ENCODE measurements around the gene STXBP1. TPM values are rescaled to one million over a fixed set of nuclear protein-coding genes. Genes with fewer than 3 reads are reported as not detected.

Gene STXBP1
- total RNA-seq, 1 donor from 2014 or later = 44.5 TPM

- no peak overlapping the region for H3K27ac Mint-ChIP-seq
- H3K9me3 Mint-ChIP-seq = no peaks in the 10 kb centered on the region
- H3K4me1 Mint-ChIP-seq (ENCODE audit: low read depth) = no peaks in the 10 kb centered on the region
- no peaks in the 10 kb centered on the region for H3K27me3 Mint-ChIP-seq (ENCODE audit: low read depth)
- DNase-seq (ENCODE audit: low spot score) = no peak
- no peak overlapping the region for H3K4me3 Mint-ChIP-seq (ENCODE audit: low read depth)
- intact Hi-C loops (cut with micrococcal nuclease) = no loop called here
- no peaks in the 10 kb centered on the region for H3K36me3 Mint-ChIP-seq (ENCODE audit: low read depth)
Measured at GRCh38 chr9:127654619-127655018, 42.5 kb downstream of the STXBP1 start.

DNA sequence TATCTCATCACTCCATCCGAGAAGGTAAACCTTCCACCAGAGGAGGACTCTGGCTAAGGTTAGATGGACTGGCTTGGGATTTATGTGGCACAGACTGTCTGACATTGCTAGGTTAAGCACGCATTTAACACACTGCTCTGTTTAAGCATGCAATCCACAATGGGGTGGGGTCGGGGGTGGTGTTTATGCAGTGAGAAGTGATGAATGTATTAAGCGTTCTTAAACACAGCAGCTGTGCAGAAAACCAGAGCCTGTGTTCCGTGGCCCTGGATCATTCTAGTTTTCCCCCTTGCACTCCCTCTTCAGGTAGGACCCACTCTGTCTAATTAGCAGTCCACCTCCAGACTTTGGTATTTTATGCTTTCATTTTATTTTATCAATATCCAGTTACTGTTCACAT is 46.4 kb downstream of the STXBP1 start:
- Mint-ChIP-seq H3K27me3 (ENCODE audit: low read depth) (no peaks in the 10 kb centered on the region), H3K4me3 (ENCODE audit: low read depth) (no peak overlapping the region), H3K36me3 (ENCODE audit: low read depth) (peaks cover 9% of the 10 kb centered on the region), H3K4me1 (ENCODE audit: low read depth) (no peaks in the 10 kb centered on the region), H3K27ac (no peak overlapping the region), H3K9me3 (no peaks in the 10 kb centered on the region)
- intact Hi-C loops (cut with micrococcal nuclease) = no loop called here
- DNase-seq (ENCODE audit: low spot score) = no peak

DNA sequence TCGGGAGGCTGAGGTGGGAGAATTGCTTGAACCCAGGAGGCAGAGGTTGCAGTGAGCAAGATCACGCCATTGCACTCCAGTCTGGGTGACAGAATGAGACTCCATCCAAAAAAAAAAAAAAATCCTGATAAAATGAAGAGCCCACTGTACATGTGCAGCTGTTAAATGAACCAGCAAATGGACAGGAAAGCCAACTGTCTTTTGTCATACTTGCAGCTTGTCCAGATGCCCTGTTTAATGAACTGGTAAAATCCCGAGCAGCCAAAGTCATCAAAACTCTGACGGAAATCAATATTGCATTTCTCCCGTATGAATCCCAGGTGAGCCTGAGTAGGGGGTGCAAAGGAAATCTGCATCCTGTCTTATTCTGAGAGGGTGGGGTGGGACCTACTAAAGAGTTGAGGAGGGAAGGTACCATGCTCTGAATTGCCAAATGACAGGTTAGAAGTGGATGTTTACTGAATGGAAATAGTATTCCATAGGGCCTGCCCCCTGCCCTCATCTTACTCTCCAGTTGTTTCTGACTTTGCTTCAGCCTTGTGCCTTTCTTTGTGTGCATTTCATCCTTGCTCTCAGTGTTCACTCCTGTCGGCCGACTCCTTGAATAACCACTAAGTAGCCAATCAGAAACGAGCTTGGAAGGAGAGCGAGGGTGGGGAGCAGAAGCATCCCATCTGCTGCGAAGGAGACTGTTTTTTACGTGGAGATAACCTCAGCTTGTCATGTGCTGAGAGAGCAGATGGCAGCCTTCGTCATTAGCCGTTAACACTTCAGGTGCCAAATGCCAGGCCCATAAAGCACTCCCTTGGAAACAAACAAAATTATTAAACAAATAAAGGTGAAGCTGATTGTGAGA is 49.0 kb downstream of the STXBP1 start:
- DNase-seq (ENCODE audit: low spot score) = no peak
- H3K9me3 Mint-ChIP-seq = no peaks in the 10 kb centered on the region
- H3K4me3 Mint-ChIP-seq (ENCODE audit: low read depth) = no peak overlapping the region
- H3K4me1 Mint-ChIP-seq (ENCODE audit: low read depth) = no peaks in the 10 kb centered on the region
- H3K27ac Mint-ChIP-seq = no peak overlapping the region
- no peaks in the 10 kb centered on the region for H3K27me3 Mint-ChIP-seq (ENCODE audit: low read depth)
- intact Hi-C loops (cut with micrococcal nuclease) = no loop called here
- H3K36me3 Mint-ChIP-seq (ENCODE audit: low read depth) = peaks cover 11% of the 10 kb centered on the region

DNA sequence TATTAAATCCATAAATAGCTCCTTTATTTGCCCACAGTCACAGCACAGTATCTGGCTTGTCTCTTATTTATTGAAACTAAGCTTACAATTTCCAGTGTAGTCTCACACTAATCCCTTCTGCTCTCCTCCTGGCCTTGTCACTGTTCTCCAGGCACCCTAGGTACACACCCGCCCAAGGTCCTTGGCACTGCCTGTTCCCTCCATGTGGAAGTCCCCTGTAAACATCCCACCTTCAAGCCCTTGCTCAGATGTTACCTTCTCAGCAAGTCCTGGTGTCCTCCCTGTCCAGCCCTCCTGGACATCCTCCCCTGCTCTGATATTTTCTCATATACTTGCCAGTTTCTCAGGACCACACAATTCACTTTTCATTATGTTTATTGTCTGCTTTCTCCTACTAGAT is 50.5 kb downstream of the STXBP1 start:
- DNase-seq (ENCODE audit: low spot score) = no peak
- no peaks in the 10 kb centered on the region for H3K9me3 Mint-ChIP-seq
- H3K4me1 Mint-ChIP-seq (ENCODE audit: low read depth) = no peaks in the 10 kb centered on the region
- no peak overlapping the region for H3K27ac Mint-ChIP-seq
- no peak overlapping the region for H3K4me3 Mint-ChIP-seq (ENCODE audit: low read depth)
- H3K27me3 Mint-ChIP-seq (ENCODE audit: low read depth) = no peaks in the 10 kb centered on the region
- H3K36me3 Mint-ChIP-seq (ENCODE audit: low read depth) = peaks cover 12% of the 10 kb centered on the region
- intact Hi-C loops (cut with micrococcal nuclease) = no loop called here

GRCh38 chr9:127664324-127664677 is 52.2 kb downstream of the STXBP1 start:
- intact Hi-C loops (cut with micrococcal nuclease) = no loop called here
- Mint-ChIP-seq H3K4me3 (ENCODE audit: low read depth) (no peak overlapping the region), H3K9me3 (no peaks in the 10 kb centered on the region), H3K36me3 (ENCODE audit: low read depth) (peaks cover 12% of the 10 kb centered on the region), H3K4me1 (ENCODE audit: low read depth) (no peaks in the 10 kb centered on the region), H3K27me3 (ENCODE audit: low read depth) (no peaks in the 10 kb centered on the region), H3K27ac (no peak overlapping the region)
- DNase-seq (ENCODE audit: low spot score) = no peak

GRCh38 chr9:127664678-127665507 is 52.8 kb downstream of the STXBP1 start:
- peaks cover 12% of the 10 kb centered on the region for H3K36me3 Mint-ChIP-seq (ENCODE audit: low read depth)
- DNase-seq (ENCODE audit: low spot score) = no peak
- no peak overlapping the region for H3K4me3 Mint-ChIP-seq (ENCODE audit: low read depth)
- no peaks in the 10 kb centered on the region for H3K9me3 Mint-ChIP-seq
- intact Hi-C loops (cut with micrococcal nuclease) = no loop called here
- no peaks in the 10 kb centered on the region for H3K27me3 Mint-ChIP-seq (ENCODE audit: low read depth)
- H3K4me1 Mint-ChIP-seq (ENCODE audit: low read depth) = no peaks in the 10 kb centered on the region
- no peak overlapping the region for H3K27ac Mint-ChIP-seq

GRCh38 chr9:127667127-127667844 is 55.2 kb downstream of the STXBP1 start:
- Mint-ChIP-seq H3K9me3 (no peaks in the 10 kb centered on the region), H3K36me3 (ENCODE audit: low read depth) (peaks cover 14% of the 10 kb centered on the region), H3K27me3 (ENCODE audit: low read depth) (no peaks in the 10 kb centered on the region), H3K4me3 (ENCODE audit: low read depth) (no peak overlapping the region), H3K27ac (no peak overlapping the region), H3K4me1 (ENCODE audit: low read depth) (no peaks in the 10 kb centered on the region)
- no peak for DNase-seq (ENCODE audit: low spot score)
- intact Hi-C loops (cut with micrococcal nuclease) = no loop called here

DNA sequence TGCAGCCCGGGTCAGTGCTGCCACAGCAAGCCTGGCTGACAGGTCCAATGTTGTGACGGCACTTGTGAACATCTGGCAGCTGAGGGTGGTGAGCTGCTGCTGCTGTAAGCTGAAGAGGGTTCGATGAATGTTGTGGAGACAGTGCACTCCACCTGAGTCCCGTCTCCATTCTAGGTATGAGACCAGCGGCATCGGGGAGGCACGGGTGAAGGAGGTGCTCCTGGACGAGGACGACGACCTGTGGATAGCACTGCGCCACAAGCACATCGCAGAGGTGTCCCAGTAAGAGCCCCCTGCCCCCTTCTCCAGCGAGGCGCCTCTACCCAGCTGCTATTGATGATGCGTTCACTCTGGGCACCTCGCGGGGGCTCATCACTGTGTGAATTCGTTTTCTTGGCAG is 55.8 kb downstream of the STXBP1 start:
- no peaks in the 10 kb centered on the region for H3K27me3 Mint-ChIP-seq (ENCODE audit: low read depth)
- H3K36me3 Mint-ChIP-seq (ENCODE audit: low read depth) = peaks cover 11% of the 10 kb centered on the region
- DNase-seq (ENCODE audit: low spot score) = no peak
- no peaks in the 10 kb centered on the region for H3K9me3 Mint-ChIP-seq
- no peaks in the 10 kb centered on the region for H3K4me1 Mint-ChIP-seq (ENCODE audit: low read depth)
- no peak overlapping the region for H3K27ac Mint-ChIP-seq
- intact Hi-C loops (cut with micrococcal nuclease) = no loop called here
- no peak overlapping the region for H3K4me3 Mint-ChIP-seq (ENCODE audit: low read depth)

- no peak for DNase-seq (ENCODE audit: low spot score)
- intact Hi-C loops (cut with micrococcal nuclease) = no loop called here
- Mint-ChIP-seq H3K4me1 (ENCODE audit: low read depth) (no peaks in the 10 kb centered on the region), H3K36me3 (ENCODE audit: low read depth) (peaks cover 7% of the 10 kb centered on the region), H3K27ac (no peak overlapping the region), H3K27me3 (ENCODE audit: low read depth) (no peaks in the 10 kb centered on the region), H3K9me3 (no peaks in the 10 kb centered on the region), H3K4me3 (ENCODE audit: low read depth) (no peak overlapping the region)
Measured at GRCh38 chr9:127673234-127673633, 61.2 kb downstream of the STXBP1 start.

DNA sequence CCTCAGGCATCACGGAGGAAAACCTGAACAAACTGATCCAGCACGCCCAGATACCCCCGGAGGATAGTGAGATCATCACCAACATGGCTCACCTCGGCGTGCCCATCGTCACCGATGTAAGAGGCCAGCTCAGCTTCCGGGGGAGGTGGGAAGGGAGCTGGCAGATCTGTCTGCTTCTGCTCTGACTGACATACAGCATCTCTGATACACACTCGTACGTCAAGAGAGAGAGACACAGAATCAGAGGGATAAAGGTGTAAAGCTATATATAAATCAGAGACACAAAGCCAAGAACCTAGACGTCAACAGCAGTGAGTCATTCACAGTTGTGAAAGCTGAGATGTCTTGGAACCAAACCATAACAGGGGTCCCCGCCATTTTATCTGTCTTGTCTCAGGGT is 64.6 kb downstream of the STXBP1 start:
- Mint-ChIP-seq H3K27ac (no peak overlapping the region), H3K9me3 (no peaks in the 10 kb centered on the region), H3K27me3 (ENCODE audit: low read depth) (no peaks in the 10 kb centered on the region), H3K4me3 (ENCODE audit: low read depth) (no peak overlapping the region), H3K4me1 (ENCODE audit: low read depth) (no peaks in the 10 kb centered on the region), H3K36me3 (ENCODE audit: low read depth) (no peaks in the 10 kb centered on the region)
- DNase-seq (ENCODE audit: low spot score) = no peak
- intact Hi-C loops (cut with micrococcal nuclease) = no loop called here

- DNase-seq (ENCODE audit: low spot score) = no peak
- H3K4me3 Mint-ChIP-seq (ENCODE audit: low read depth) = no peak overlapping the region
- H3K9me3 Mint-ChIP-seq = no peaks in the 10 kb centered on the region
- no peak overlapping the region for H3K27ac Mint-ChIP-seq
- H3K27me3 Mint-ChIP-seq (ENCODE audit: low read depth) = no peaks in the 10 kb centered on the region
- intact Hi-C loops (cut with micrococcal nuclease) = no loop called here
- no peaks in the 10 kb centered on the region for H3K4me1 Mint-ChIP-seq (ENCODE audit: low read depth)
- peaks cover 2% of the 10 kb centered on the region for H3K36me3 Mint-ChIP-seq (ENCODE audit: low read depth)
Measured at GRCh38 chr9:127679506-127679905, 67.4 kb downstream of the STXBP1 start.

GRCh38 chr9:127680226-127680625 is 68.1 kb downstream of the STXBP1 start:
- H3K4me3 Mint-ChIP-seq (ENCODE audit: low read depth) = no peak overlapping the region
- H3K36me3 Mint-ChIP-seq (ENCODE audit: low read depth) = peaks cover 2% of the 10 kb centered on the region
- H3K27ac Mint-ChIP-seq = no peak overlapping the region
- H3K27me3 Mint-ChIP-seq (ENCODE audit: low read depth) = no peaks in the 10 kb centered on the region
- H3K9me3 Mint-ChIP-seq = no peaks in the 10 kb centered on the region
- no peaks in the 10 kb centered on the region for H3K4me1 Mint-ChIP-seq (ENCODE audit: low read depth)
- no peak for DNase-seq (ENCODE audit: low spot score)
- intact Hi-C loops (cut with micrococcal nuclease) = no loop called here

- intact Hi-C loops (cut with micrococcal nuclease) = no loop called here
- Mint-ChIP-seq H3K9me3 (no peaks in the 10 kb centered on the region), H3K4me3 (ENCODE audit: low read depth) (no peak overlapping the region), H3K4me1 (ENCODE audit: low read depth) (no peaks in the 10 kb centered on the region), H3K36me3 (ENCODE audit: low read depth) (peaks cover 3% of the 10 kb centered on the region), H3K27me3 (ENCODE audit: low read depth) (no peaks in the 10 kb centered on the region), H3K27ac (no peak overlapping the region)
- no peak for DNase-seq (ENCODE audit: low spot score)
Measured at GRCh38 chr9:127680846-127681245, 68.8 kb downstream of the STXBP1 start.
